Progenitor cell of endocrine pancreas (in vitro differentiated cells): ENCODE data around the gene GPR26. TPM values are rescaled to one million over a fixed set of nuclear protein-coding genes. Genes with fewer than 3 reads are reported as not detected.

Experiments
- DNase-seq: peaks from one replicate; pipeline ENCODE4 v3.0.0; 2021; ENCODE audit warnings: low spot score; ENCODE audit not compliant: unreplicated experiment
- H3K27ac Mint-ChIP-seq: 2 replicates; pipeline ENCODE4 v1.8.0; 2021; ENCODE audit warnings: mild to moderate bottlenecking, moderate library complexity, mixed read lengths
- H3K27me3 Mint-ChIP-seq: 2 replicates; pipeline ENCODE4 v1.8.0; 2021; ENCODE audit warnings: mixed read lengths
- H3K36me3 Mint-ChIP-seq: 2 replicates; pipeline ENCODE4 v1.8.0; 2022; ENCODE audit warnings: mixed read lengths; ENCODE audit not compliant: insufficient read depth
- H3K4me1 Mint-ChIP-seq: 2 replicates; pipeline ENCODE4 v1.8.0; 2021; ENCODE audit warnings: low read depth, mixed read lengths
- H3K4me3 Mint-ChIP-seq: 2 replicates; pipeline ENCODE4 v1.8.0; 2021; ENCODE audit warnings: low read depth, mild to moderate bottlenecking, moderate library complexity, mixed read lengths
- H3K9me3 Mint-ChIP-seq: 2 replicates; pipeline ENCODE4 v1.8.0; 2021; ENCODE audit warnings: low read depth, mixed read lengths
- total RNA-seq: library from RNA; stranded (reverse); gene quantifications from 2 replicates; pipeline ENCODE4 v1.2.1, GENCODE V29; 2021
- TF ChIP-seq, protein P1 (sequence below): fragments of 200-600 bp; sonication (generic); IDR thresholded peaks from one replicate; pipeline ENCODE4 v1.5.0; 2021; ENCODE audit warnings: antibody characterized with exemption, mild to moderate bottlenecking; ENCODE audit not compliant: unreplicated experiment

The GPR26 gene
- total RNA-seq, 1 donor from 2014 or later: not detected

DNA sequence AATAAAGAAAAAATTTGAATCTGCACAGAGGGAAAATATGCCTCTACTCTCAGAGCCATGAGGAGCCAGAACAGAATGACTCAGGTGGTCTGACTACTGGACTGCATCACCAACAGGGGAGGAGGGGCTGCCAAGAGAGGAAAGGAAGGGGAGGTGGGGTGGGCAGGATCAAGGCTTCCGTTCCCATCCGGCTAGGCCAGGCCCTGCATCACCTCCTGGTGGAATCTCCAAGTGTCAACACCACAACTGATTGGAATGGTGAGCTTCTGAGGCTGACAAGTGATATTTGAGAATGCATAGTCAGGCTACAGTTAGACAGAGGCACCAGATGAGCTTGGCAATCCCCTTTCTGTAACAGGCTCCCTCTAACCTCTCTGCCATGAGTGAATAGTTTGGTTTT is 10.4 kb upstream of the GPR26 start:
- TF ChIP-seq, protein P1, sequence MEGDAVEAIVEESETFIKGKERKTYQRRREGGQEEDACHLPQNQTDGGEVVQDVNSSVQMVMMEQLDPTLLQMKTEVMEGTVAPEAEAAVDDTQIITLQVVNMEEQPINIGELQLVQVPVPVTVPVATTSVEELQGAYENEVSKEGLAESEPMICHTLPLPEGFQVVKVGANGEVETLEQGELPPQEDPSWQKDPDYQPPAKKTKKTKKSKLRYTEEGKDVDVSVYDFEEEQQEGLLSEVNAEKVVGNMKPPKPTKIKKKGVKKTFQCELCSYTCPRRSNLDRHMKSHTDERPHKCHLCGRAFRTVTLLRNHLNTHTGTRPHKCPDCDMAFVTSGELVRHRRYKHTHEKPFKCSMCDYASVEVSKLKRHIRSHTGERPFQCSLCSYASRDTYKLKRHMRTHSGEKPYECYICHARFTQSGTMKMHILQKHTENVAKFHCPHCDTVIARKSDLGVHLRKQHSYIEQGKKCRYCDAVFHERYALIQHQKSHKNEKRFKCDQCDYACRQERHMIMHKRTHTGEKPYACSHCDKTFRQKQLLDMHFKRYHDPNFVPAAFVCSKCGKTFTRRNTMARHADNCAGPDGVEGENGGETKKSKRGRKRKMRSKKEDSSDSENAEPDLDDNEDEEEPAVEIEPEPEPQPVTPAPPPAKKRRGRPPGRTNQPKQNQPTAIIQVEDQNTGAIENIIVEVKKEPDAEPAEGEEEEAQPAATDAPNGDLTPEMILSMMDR: no peak
- no peaks in the 10 kb centered on the region for H3K36me3 Mint-ChIP-seq
- H3K4me3 Mint-ChIP-seq: no peak overlapping the region
- H3K4me1 Mint-ChIP-seq: no peaks in the 10 kb centered on the region
- no peak for DNase-seq
- H3K9me3 Mint-ChIP-seq: no peaks in the 10 kb centered on the region
- no peak overlapping the region for H3K27ac Mint-ChIP-seq
- H3K27me3 Mint-ChIP-seq: peaks cover 22% of the 10 kb centered on the region

DNA sequence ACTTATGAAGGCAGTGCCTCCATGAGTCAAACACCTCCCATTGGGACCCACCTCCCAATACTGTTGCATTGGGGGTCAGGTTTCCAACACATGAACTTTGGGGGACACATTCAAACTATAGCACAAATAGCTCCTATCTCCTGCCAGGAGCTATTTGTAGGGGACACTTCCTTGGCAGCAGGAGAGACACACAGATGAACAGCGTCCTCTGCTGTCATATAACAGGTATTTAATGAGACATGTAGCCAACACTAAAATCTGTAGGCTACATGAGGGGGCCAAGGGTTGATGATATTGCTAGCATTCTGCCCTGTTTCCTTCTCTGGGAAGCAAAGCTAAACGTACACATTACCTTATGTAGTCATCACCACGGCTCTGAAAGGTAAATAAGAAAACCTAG is 2.6 kb upstream of the GPR26 start:
- Mint-ChIP-seq H3K27me3 (peaks cover 65% of the 10 kb centered on the region), H3K9me3 (no peaks in the 10 kb centered on the region), H3K27ac (no peak overlapping the region), H3K4me3 (no peak overlapping the region), H3K4me1 (no peaks in the 10 kb centered on the region), H3K36me3 (no peaks in the 10 kb centered on the region)
- TF ChIP-seq, protein P1: no peak
- DNase-seq: no peak

DNA sequence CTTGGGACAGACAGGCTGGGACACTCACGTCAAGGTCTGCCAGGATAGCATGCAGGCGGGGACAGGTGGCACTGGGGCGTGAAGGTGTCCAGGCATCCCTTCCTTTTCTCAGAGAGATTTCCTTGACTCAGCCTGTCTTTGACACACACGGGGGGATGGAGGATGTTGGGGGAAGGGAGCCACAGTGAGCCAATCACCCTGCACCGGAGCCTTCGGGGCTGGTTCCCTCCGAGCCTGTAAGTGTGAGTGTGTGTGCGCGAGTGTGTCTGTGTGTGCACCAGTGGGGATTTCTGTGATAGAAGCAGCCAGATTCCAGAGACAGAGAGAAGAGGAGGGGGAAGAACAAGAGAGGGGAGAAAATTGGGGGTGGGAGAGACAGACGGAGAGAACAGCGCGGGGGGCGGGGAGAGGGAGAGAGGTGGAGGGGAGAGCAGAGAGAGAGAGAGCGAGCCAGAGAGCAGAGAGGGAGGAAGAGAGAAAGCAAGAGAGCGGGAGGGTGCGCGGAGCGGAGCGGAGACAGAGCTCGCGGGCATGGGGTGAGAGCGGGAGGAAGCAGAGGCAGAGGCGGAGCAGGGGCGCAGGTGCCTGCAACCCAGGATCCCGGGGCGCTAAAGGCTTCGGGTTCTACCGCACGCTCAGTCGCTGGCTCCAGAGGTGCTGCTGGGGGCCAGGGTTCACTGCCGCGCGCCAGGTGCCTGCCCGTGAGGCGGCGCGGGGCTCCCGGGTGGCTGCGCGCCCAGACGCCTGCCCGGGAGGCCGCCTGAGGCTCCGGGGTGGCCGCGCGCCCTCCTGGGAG is 466 bp upstream of the GPR26 start:
- Mint-ChIP-seq H3K4me1 (no peaks in the 10 kb centered on the region), H3K36me3 (no peaks in the 10 kb centered on the region), H3K9me3 (no peaks in the 10 kb centered on the region), H3K27ac (no peak overlapping the region), H3K4me3 (no peak overlapping the region), H3K27me3 (peaks cover 82% of the 10 kb centered on the region)
- DNase-seq: no peak
- TF ChIP-seq, protein P1: no peak

DNA sequence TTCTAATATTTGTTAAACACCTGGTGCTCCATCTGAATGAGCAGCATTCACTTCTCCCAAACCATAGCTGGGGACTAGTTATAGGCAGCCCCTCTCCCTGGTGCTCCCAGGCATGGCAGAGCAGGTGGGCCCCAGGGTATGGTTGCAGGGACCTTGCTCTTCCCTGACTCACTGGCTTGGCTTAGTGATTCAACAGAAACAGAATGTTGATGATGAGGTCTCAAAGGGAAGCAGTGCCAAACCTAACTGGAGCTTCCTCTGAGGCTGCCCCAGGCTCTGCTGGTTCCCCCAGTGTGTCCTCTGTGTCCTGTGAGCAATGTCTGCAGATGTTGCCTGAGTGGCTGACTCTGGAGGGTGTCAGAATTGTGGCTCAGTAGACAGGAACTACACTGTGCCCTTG is 3.7 kb downstream of the GPR26 start:
- no peak overlapping the region for H3K27ac Mint-ChIP-seq
- H3K4me3 Mint-ChIP-seq: no peak overlapping the region
- TF ChIP-seq, protein P1: no peak
- no peak for DNase-seq
- H3K27me3 Mint-ChIP-seq: peaks cover 64% of the 10 kb centered on the region
- H3K9me3 Mint-ChIP-seq: no peaks in the 10 kb centered on the region
- no peaks in the 10 kb centered on the region for H3K36me3 Mint-ChIP-seq
- H3K4me1 Mint-ChIP-seq: no peaks in the 10 kb centered on the region

DNA sequence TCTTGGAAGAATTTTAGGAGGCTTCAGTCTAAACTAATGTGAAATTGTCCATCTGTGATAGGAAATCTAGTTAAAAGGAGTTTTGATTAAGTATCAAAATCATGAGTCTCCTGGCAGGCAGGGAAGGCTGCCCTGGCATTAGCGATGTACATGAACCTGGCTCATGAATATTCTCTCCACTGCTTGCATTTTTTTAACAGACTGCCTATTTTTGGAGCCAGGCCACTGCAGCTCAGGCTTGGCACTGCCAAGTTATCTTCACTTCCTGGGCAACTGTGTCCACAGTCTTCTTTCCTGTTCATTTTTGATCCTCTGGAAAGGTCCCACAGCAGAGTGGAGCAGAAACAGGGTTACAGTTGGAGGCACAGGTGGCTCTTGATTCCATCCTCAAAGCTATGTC is 7.0 kb downstream of the GPR26 start:
- Mint-ChIP-seq H3K36me3 (no peaks in the 10 kb centered on the region), H3K4me1 (no peaks in the 10 kb centered on the region), H3K9me3 (no peaks in the 10 kb centered on the region), H3K27me3 (peaks cover 50% of the 10 kb centered on the region), H3K4me3 (no peak overlapping the region), H3K27ac (no peak overlapping the region)
- no peak for DNase-seq
- TF ChIP-seq, protein P1: no peak
